GM19372 (cell line): Measurements from ENCODE around the gene CHDH.

ENCODE experiments used
- ATAC-seq: cut with Tn5 transposase; IDR thresholded peaks from one replicate; pipeline ENCODE4 v1.9.1; 2021; ENCODE audit warnings: mild to moderate bottlenecking, low read depth, moderate library complexity; ENCODE audit not compliant: unreplicated experiment

CHDH gene

GRCh38 chr3:53846134-53846850 is at the start of gene CHDH, which contains the start of gene IL17RB:
Gene CHDH (minus strand): TSS chr3:53846419. CDS start chr3:53824008, 22,411 bp downstream.
Gene IL17RB (plus strand): TSS chr3:53846568. CDS start chr3:53846589, 21 bp downstream.
- ATAC-seq, result peak; percentile 58

GRCh38 chr3:53892286-53892637 is 46.0 kb upstream of the CHDH start:
- no peak for ATAC-seq

- ATAC-seq, result peak; percentile 97
Measured at GRCh38 chr3:53891497-53892285, 45.5 kb upstream of the CHDH start, which contains the start of gene SELENOK. Gene SELENOK (minus strand): TSS chr3:53891859.

- ATAC-seq, result no peak
Measured at GRCh38 chr3:53890726-53891475, 44.7 kb upstream of the CHDH start.

GRCh38 chr3:53888232-53888631 is 42.0 kb upstream of the CHDH start:
- ATAC-seq, result no peak

- ATAC-seq, result no peak
Measured at GRCh38 chr3:53887446-53887845, 41.2 kb upstream of the CHDH start.

- ATAC-seq, result no peak
Measured at GRCh38 chr3:53885239-53885638, 39.0 kb upstream of the CHDH start.

GRCh38 chr3:53884623-53885022 is 38.4 kb upstream of the CHDH start:
- ATAC-seq, result no peak

GRCh38 chr3:53883008-53883407 is 36.8 kb upstream of the CHDH start:
- no peak for ATAC-seq

GRCh38 chr3:53881691-53882593 is 35.7 kb upstream of the CHDH start, which contains the start of gene ACTR8:
Gene ACTR8 (minus strand): TSS chr3:53882152. CDS start chr3:53882101, 51 bp downstream.
- peak; percentile 92 for ATAC-seq

- ATAC-seq, result no peak
Measured at GRCh38 chr3:53880396-53881345, 34.5 kb upstream of the CHDH start.

- ATAC-seq, result no peak
Measured at GRCh38 chr3:53865732-53866499, 19.7 kb upstream of the CHDH start.

- ATAC-seq, result no peak
Measured at GRCh38 chr3:53863145-53863544, 16.9 kb upstream of the CHDH start.

- ATAC-seq, result no peak
Measured at GRCh38 chr3:53862241-53862640, 16.0 kb upstream of the CHDH start.

- no peak for ATAC-seq
Measured at GRCh38 chr3:53860196-53860595, 14.0 kb upstream of the CHDH start.

- no peak for ATAC-seq
Measured at GRCh38 chr3:53859178-53859577, 13.0 kb upstream of the CHDH start.

GRCh38 chr3:53858096-53858741 is 12.0 kb upstream of the CHDH start:
- ATAC-seq, result no peak

- ATAC-seq, result no peak
Measured at GRCh38 chr3:53856964-53857363, 10.7 kb upstream of the CHDH start.
